Choroid plexus epithelial cell (primary cell): ENCODE data around the gene PDIA5.

ENCODE experiments used
- DNase-seq: peaks from one replicate; pipeline ENCODE4 v3.0.0-alpha.2; 2010; ENCODE audit warnings: low read depth
- H3K4me3 ChIP-seq: 2 replicates; pipeline ENCODE4 v1.5.1; 2011; ENCODE audit warnings: low read depth, mild to moderate bottlenecking, control low read depth, low read length, moderate library complexity
- TF ChIP-seq, protein P1 (sequence below): conservative IDR thresholded peaks from 2 replicates; pipeline ENCODE4 v1.5.1; 2011; ENCODE audit warnings: low read depth, mild to moderate bottlenecking, control low read depth, inconsistent platforms, low read length, moderate library complexity

PDIA5 gene

DNA sequence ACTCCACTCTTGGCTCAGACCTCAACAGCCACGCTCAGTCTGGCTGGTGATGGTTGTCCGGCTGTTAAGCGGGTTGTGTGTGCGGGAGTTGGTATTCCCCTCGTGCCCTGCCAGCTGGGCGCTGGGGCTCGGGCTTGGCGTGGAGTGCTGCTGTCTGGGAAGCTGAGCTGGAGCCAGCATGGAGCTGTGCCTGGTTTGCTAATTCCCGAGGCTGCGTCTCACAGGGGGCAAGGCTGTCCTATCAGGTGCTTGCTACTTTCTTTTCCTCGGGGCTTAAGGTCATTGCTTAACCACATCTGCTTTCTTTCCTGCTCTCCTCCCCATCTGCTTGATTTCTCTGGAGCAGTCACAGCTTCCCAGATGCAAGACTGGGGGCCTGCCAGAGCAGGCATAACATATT lies 29.9 kb downstream of the PDIA5 start:
- peak; percentile 50 for DNase-seq
- H3K4me3 ChIP-seq: no peak overlapping the region
- TF ChIP-seq, protein P1, sequence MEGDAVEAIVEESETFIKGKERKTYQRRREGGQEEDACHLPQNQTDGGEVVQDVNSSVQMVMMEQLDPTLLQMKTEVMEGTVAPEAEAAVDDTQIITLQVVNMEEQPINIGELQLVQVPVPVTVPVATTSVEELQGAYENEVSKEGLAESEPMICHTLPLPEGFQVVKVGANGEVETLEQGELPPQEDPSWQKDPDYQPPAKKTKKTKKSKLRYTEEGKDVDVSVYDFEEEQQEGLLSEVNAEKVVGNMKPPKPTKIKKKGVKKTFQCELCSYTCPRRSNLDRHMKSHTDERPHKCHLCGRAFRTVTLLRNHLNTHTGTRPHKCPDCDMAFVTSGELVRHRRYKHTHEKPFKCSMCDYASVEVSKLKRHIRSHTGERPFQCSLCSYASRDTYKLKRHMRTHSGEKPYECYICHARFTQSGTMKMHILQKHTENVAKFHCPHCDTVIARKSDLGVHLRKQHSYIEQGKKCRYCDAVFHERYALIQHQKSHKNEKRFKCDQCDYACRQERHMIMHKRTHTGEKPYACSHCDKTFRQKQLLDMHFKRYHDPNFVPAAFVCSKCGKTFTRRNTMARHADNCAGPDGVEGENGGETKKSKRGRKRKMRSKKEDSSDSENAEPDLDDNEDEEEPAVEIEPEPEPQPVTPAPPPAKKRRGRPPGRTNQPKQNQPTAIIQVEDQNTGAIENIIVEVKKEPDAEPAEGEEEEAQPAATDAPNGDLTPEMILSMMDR: no peak

GRCh38 chr3:123098426-123099330 lies 31.9 kb downstream of the PDIA5 start:
- no peak overlapping the region for H3K4me3 ChIP-seq
- TF ChIP-seq, protein P1: no peak
- DNase-seq: no peak

GRCh38 chr3:123099331-123100192 lies 32.7 kb downstream of the PDIA5 start:
- TF ChIP-seq, protein P1: no peak

DNA sequence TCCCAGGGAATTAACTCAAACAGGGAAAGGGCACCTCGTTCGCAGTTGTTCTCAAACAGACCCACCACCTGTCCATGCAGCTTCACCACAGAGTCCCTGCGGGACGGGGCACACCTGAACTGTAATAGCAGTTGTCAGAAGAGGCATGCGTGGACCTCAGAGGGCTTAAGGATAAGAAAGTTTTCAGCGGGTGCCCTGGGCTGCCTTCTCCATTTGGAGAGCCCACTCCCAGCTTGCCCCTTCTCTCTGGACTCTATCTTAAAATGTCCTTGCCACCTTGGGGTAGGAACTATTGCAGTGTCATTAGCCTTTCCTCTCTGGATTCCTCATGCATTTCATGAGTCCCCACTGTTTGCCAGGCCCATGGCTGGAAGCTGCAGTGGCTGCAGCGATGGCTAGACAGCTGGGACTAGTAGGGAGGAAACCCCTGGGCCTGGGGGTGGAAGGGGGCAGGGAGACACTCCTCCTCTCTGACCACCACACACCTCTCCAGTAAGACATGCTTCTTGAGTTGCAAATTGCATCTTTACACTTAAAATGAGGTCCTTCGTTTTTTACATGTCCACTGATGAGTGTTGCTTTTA lies 33.5 kb downstream of the PDIA5 start:
- TF ChIP-seq, protein P1: no peak
- no peak overlapping the region for H3K4me3 ChIP-seq
- no peak for DNase-seq

More at GRCh38 chr3:123099331-123100192, 32.7 kb downstream of the PDIA5 start:
- H3K4me3 ChIP-seq: no peak overlapping the region
- no peak for DNase-seq

GRCh38 chr3:123102249-123102648 lies 35.4 kb downstream of the PDIA5 start:
- TF ChIP-seq, protein P1: no peak
- H3K4me3 ChIP-seq: no peak overlapping the region
- DNase-seq: no peak

DNA sequence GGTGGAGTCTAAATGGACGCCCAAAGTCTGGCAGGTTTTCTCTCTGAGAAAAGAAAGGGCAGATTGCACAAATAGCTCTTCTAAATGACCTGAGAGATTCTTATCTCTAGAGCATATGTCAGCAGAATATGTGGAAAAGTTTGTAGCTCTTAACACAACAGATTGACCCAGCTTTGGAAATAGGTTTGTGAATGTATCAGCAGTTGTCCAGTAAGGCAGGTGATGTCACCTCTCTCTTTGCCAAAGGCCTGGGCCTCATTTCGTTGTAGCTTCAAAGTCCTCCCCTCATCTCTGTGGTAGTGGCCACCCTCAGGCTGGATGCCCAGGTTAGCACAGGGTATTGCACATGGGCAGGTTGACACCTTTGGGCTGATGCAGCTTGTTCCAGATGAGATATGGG lies 36.0 kb downstream of the PDIA5 start:
- no peak overlapping the region for H3K4me3 ChIP-seq
- TF ChIP-seq, protein P1: no peak
- DNase-seq: no peak
